ENCODE results near the gene TOM1L2.
"Not testable (repeated sequence)": the region's sequence is repeated elsewhere in the genome, so short reads cannot be mapped to it uniquely, and the experiment has no call there.

Gene TOM1L2

GRCh38 chr17:17921192-17922069 is 50.8 kb downstream of the TOM1L2 start:
- DNase-seq: no peak

- DNase-seq: peak; percentile 71
Measured at GRCh38 chr17:17919169-17920107, 52.8 kb downstream of the TOM1L2 start.

GRCh38 chr17:17917394-17917793 is 54.8 kb downstream of the TOM1L2 start:
- DNase-seq: no peak

- no peak for DNase-seq
Measured at GRCh38 chr17:17915183-17915582, 57.0 kb downstream of the TOM1L2 start.

GRCh38 chr17:17913695-17914332 is 58.4 kb downstream of the TOM1L2 start:
- DNase-seq: peak; percentile 53

- DNase-seq: not testable (repeated sequence)
Measured at GRCh38 chr17:17912336-17912735, 59.9 kb downstream of the TOM1L2 start.

GRCh38 chr17:17911001-17911613 is 61.1 kb downstream of the TOM1L2 start:
- no peak for DNase-seq

GRCh38 chr17:17910060-17910459 is 62.1 kb downstream of the TOM1L2 start:
- DNase-seq: no peak

- DNase-seq: no peak
Measured at GRCh38 chr17:17909078-17909477, 63.1 kb downstream of the TOM1L2 start.

- DNase-seq: no peak
Measured at GRCh38 chr17:17907469-17907868, 64.7 kb downstream of the TOM1L2 start.

GRCh38 chr17:17906418-17907215 is 65.6 kb downstream of the TOM1L2 start:
- no peak for DNase-seq

- DNase-seq: no peak
Measured at GRCh38 chr17:17905036-17905320, 67.2 kb downstream of the TOM1L2 start.

GRCh38 chr17:17904166-17905035 is 67.8 kb downstream of the TOM1L2 start:
- DNase-seq: no peak

GRCh38 chr17:17902877-17903276 is 69.3 kb downstream of the TOM1L2 start:
- DNase-seq: no peak

GRCh38 chr17:17902376-17902775 is 69.8 kb downstream of the TOM1L2 start:
- DNase-seq: no peak

GRCh38 chr17:17900615-17901520 is 71.3 kb downstream of the TOM1L2 start:
- no peak for DNase-seq

- no peak for DNase-seq
Measured at GRCh38 chr17:17899486-17899885, 72.7 kb downstream of the TOM1L2 start.

- no peak for DNase-seq
Measured at GRCh38 chr17:17898673-17899072, 73.5 kb downstream of the TOM1L2 start.

GRCh38 chr17:17897442-17897841 is 74.8 kb downstream of the TOM1L2 start:
- no peak for DNase-seq

- DNase-seq: no peak
Measured at GRCh38 chr17:17896746-17897145, 75.5 kb downstream of the TOM1L2 start.

All from stimulated activated CD4-positive, alpha-beta T cell treated with anti-CD3 and anti-CD28 coated beads, Interleukin-15, amount 100 ng/mL, for 24 hours (primary cell).